B cell (primary cell): Measurements from ENCODE around the gene GP1BB. TPM values are rescaled to one million over a fixed set of nuclear protein-coding genes. Genes with fewer than 3 reads are reported as not detected.

Experiments used
- ATAC-seq: fragments of 200-7000 bp; cut with Tn5 transposase; one replicate; pipeline ENCODE4 v1.10.0; 2021; ENCODE audit warnings: low read depth, mild to moderate bottlenecking, moderate number of reproducible peaks, moderate library complexity
- CTCF ChIA-PET: fragments of 350-600 bp; sonication (Branson Sonifier 250); formaldehyde crosslinking; loops from one replicate; lab custom pipeline; 2021; ENCODE audit warnings: antibody characterized with exemption, inconsistent platforms; lab: Charles Lee
- POLR2A ChIA-PET: fragments of 350-600 bp; sonication (Branson Sonifier 250); formaldehyde crosslinking; loops from one replicate; lab custom pipeline; 2021; ENCODE audit warnings: antibody characterized with exemption; lab: Charles Lee
- DNase-seq: peaks from one replicate; pipeline ENCODE4 v3.0.0; 2013
- H2AFZ ChIP-seq: 2 replicates; pipeline ENCODE4 v1.6.1; 2012; ENCODE audit warnings: mild to moderate bottlenecking, low read depth, low read length; ENCODE audit not compliant: insufficient read depth, poor library complexity, severe bottlenecking
- H3K27ac ChIP-seq, 2 donors: 1 replicate in 1 of 2; 2 replicates in 1 of 2; pipeline ENCODE4 v1.5.1; 2012 to 2013; ENCODE audit warnings: low read length in 2 of 2, mild to moderate bottlenecking in 2 of 2, moderate library complexity in 1 of 2
- H3K27me3 ChIP-seq, 4 experiments: fragments of 200-600 bp in 1 of 4; sonication (generic) in 1 of 4; replicated peaks in 1 of 4; 1 replicate in 2 of 4; 2 replicates in 2 of 4; pipeline versions ENCODE4 v1.6.1 to v1.7.0; 2013 to 2016; ENCODE audit warnings: low read length in 3 of 4, mild to moderate bottlenecking in 2 of 4, mixed read lengths in 1 of 4, moderate library complexity in 1 of 4; ENCODE audit not compliant: insufficient read depth in 4 of 4, control insufficient read depth in 3 of 4; ENCODE audit errors: control extremely low read depth in 1 of 4
- H3K36me3 ChIP-seq, 2 experiments: replicated peaks in 1 of 2; 1 replicate in 1 of 2; 2 replicates in 1 of 2; pipeline versions ENCODE4 v1.6.1 to v1.7.1; 2013; ENCODE audit warnings: low read length in 1 of 2; ENCODE audit not compliant: insufficient read depth in 2 of 2, control insufficient read depth in 1 of 2; ENCODE audit errors: control extremely low read depth in 1 of 2, extremely low read depth in 1 of 2
- H3K4me1 ChIP-seq, 2 donors: fragments of 200-600 bp in 1 of 2; sonication (generic) in 1 of 2; 1 replicate in 1 of 2; 2 replicates in 1 of 2; pipeline versions ENCODE4 v1.5.1 to v1.6.1; 2013 to 2017; ENCODE audit warnings: low read length in 2 of 2; ENCODE audit not compliant: control insufficient read depth in 2 of 2, insufficient read depth in 2 of 2
- H3K4me2 ChIP-seq: replicated peaks from 2 replicates; pipeline ENCODE3; 2012; ENCODE audit warnings: mild to moderate bottlenecking, low read depth, low read length; ENCODE audit not compliant: poor library complexity, severe bottlenecking
- H3K4me3 ChIP-seq, 5 experiments: fragments of 200-600 bp in 1 of 5; sonication (generic) in 1 of 5; 1 replicate in 3 of 5; 2 replicates in 2 of 5; pipeline versions ENCODE4 v1.5.1 to v1.7.0; 2011 to 2016; ENCODE audit warnings: low read length in 4 of 5, mild to moderate bottlenecking in 4 of 5, low read depth in 2 of 5, control low read depth in 1 of 5, moderate library complexity in 1 of 5; ENCODE audit not compliant: insufficient read depth in 1 of 5; ENCODE audit errors: control extremely low read depth in 1 of 5, extremely low read depth in 1 of 5
- H3K79me2 ChIP-seq: fragments of 200-600 bp; sonication (generic); one replicate; pipeline ENCODE4 v1.6.0; 2016; ENCODE audit warnings: low read length; ENCODE audit not compliant: control insufficient read depth, insufficient read depth
- H3K9ac ChIP-seq: fragments of 200-600 bp; sonication (generic); 2 replicates; pipeline ENCODE4 v1.6.1; 2017; ENCODE audit warnings: mild to moderate bottlenecking, low read length, moderate library complexity
- H3K9me3 ChIP-seq, 3 donors: one replicate each; pipeline versions ENCODE4 v1.6.1 to v1.7.1; 2013; ENCODE audit warnings: low read length in 2 of 3; ENCODE audit not compliant: control insufficient read depth in 2 of 3, insufficient read depth in 1 of 3; ENCODE audit errors: control extremely low read depth in 1 of 3
- H4K20me1 ChIP-seq: 2 replicates; pipeline ENCODE4 v1.6.0; 2012; ENCODE audit warnings: mild to moderate bottlenecking, low read length; ENCODE audit not compliant: insufficient read depth, control insufficient read depth, poor library complexity, severe bottlenecking
- H3K27ac Mint-ChIP-seq: one replicate; pipeline ENCODE4 v1.8.0; 2021; ENCODE audit warnings: mixed read lengths
- H3K27me3 Mint-ChIP-seq: one replicate; pipeline ENCODE4 v1.8.0; 2021; ENCODE audit warnings: mixed read lengths
- H3K4me1 Mint-ChIP-seq: one replicate; pipeline ENCODE4 v1.8.0; 2021; ENCODE audit warnings: mixed read lengths
- H3K4me3 Mint-ChIP-seq: one replicate; pipeline ENCODE4 v1.8.0; 2021; ENCODE audit warnings: mixed read lengths
- H3K9me3 Mint-ChIP-seq: one replicate; pipeline ENCODE4 v1.8.0; 2022; ENCODE audit warnings: mixed read lengths; ENCODE audit not compliant: insufficient read depth
- CTCF ChIP-seq: fragments of 200-600 bp; IDR thresholded peaks from one replicate; pipeline ENCODE4 v1.8.0; 2022; ENCODE audit warnings: antibody characterized with exemption, mild to moderate bottlenecking
- EZH2 ChIP-seq: IDR thresholded peaks from 2 replicates; pipeline ENCODE4 v1.6.1; 2012; ENCODE audit warnings: borderline replicate concordance, low read depth, mild to moderate bottlenecking, moderate library complexity, low read length; ENCODE audit not compliant: insufficient read depth, poor library complexity, severe bottlenecking
- WGBS: methylation state at CpG from one replicate; pipeline ENCODE4 v1.1.5; 2013; ENCODE audit warnings: missing lambda C conversion rate; ENCODE audit not compliant: insufficient coverage; 5-methylcytosine and 5-hydroxymethylcytosine counted together
- intact Hi-C: fragments of 100-400 bp; cut with micrococcal nuclease; formaldehyde crosslinking; loops from one replicate; pipeline ENCODE4 v1.10.0; 2022
- polyA plus RNA-seq: library from polyadenylated mRNA; depleted of rRNA; stranded (reverse); fragments of >200 nt; gene quantifications from 2 replicates; pipeline ENCODE4 v1.2.3, GENCODE V29; 2012
- total RNA-seq, 2 donors: library from RNA; stranded (reverse); fragments of 120-200 nt in 1 of 2; gene quantifications; 1 replicate in 1 of 2; 2 replicates in 1 of 2; pipeline versions ENCODE4 v1.2.3 to v1.2.4, GENCODE V29; 2013 to 2022

Gene GP1BB
- total and polyA plus RNA-seq, 2 donors (not counting 1 experiment from before 2014, with no cell fraction given): 0.31 TPM; not detected in 1

- Mint-ChIP-seq H3K9me3 (no peaks in the 10 kb centered on the region), H3K4me3 (peak overlapping the region; percentile 59), H3K27ac (no peak overlapping the region), H3K27me3 (peaks cover 3% of the 10 kb centered on the region), H3K4me1 (peaks cover 2% of the 10 kb centered on the region)
- H3K79me2 ChIP-seq: no peaks in the 10 kb centered on the region
- ChIA-PET POLR2A (interaction anchor here (1.4 kb wide), 1 partner anchor 178 kb away, joined by 4 read pairs; no protein-coding TSS in a partner anchor), CTCF (interaction anchor here (0.7 to 6.6 kb wide), 29 partner anchors 10 to 818 kb away, joined by 3 to 210 read pairs (median 5); partner anchors contain the start of genes COMT and TXNRD2)
- H3K4me1 ChIP-seq: peaks cover 6 to 9% of the 10 kb centered on the region in 2 donors
- H3K9me3 ChIP-seq: no peaks in the 10 kb centered on the region
- 66% methylated on average over 8 of the region's 21 CpGs for WGBS
- H3K4me2 ChIP-seq: peak overlapping the region; percentile 93
- no peak overlapping the region for H3K27ac ChIP-seq
- no peaks in the 10 kb centered on the region for H4K20me1 ChIP-seq
- no peak overlapping the region for H2AFZ ChIP-seq
- DNase-seq: no peak
- peaks cover 0 to 9% (median 0%) of the 10 kb centered on the region in 4 experiments for H3K27me3 ChIP-seq
- ATAC-seq: no peak
- no peak overlapping the region for H3K4me3 ChIP-seq
- H3K9ac ChIP-seq: peak overlapping the region; percentile 63
- H3K36me3 ChIP-seq: no peaks in the 10 kb centered on the region
- TF ChIP-seq CTCF (no peak), EZH2 (no peak)
- intact Hi-C loops: no loop called here
Observed at GRCh38 chr22:19731361-19732135, 8.2 kb downstream of the GP1BB start.
